Measurements from ENCODE around the gene VAV3. TPM values are rescaled to one million over a fixed set of nuclear protein-coding genes. Genes with fewer than 3 reads are reported as not detected.
A peak's percentile ranks its signal among the peaks of the same experiment; 100 is the strongest.

The VAV3 gene
- total RNA-seq, 4 donors from 2014 or later, result 44.1 to 123 (median 111) TPM

GRCh38 chr1:107941123-107941522 lies 23.9 kb downstream of the VAV3 start:
- H3K27ac ChIP-seq, result peak overlapping the region in 1 of 4 donors; percentile 19
- 79 to 87% methylated on average over 6 to 7 of the region's 7 CpGs for WGBS, 2 donors (ENCODE audit: low coverage in 1 of 2)
- H3K4me1 ChIP-seq, result peaks cover 0 to 8% (median 0%) of the 10 kb centered on the region in 4 donors
- no peak for TF ChIP-seq POLR2A (IDR thresholded peaks at IDR 0.05)
- no peak for TF ChIP-seq EP300 (IDR thresholded peaks at IDR 0.05; ENCODE audit: low read depth)
- no peak for TF ChIP-seq POLR2AphosphoS5 (IDR thresholded peaks at IDR 0.05)
- TF ChIP-seq CTCF (IDR thresholded peaks at IDR 0.05), result no peak
- no peaks in the 10 kb centered on the region for H3K9me3 ChIP-seq
- DNase-seq, result no peak
- in situ Hi-C loops (cut with MboI; ENCODE audit: low pct_ligation_motif_present in 1 of 4, low pct_unique_long_range_greater_than_20kb in 1 of 4, low sequenced_read_pairs in 3 of 4), result no loop called here
- intact Hi-C loops (cut with DNase I; ENCODE audit: low total_unique reads), result no loop called here
- H3K4me3 ChIP-seq, result no peak overlapping the region
- no peaks in the 10 kb centered on the region for H3K36me3 ChIP-seq
- H3K27me3 ChIP-seq, result no peaks in the 10 kb centered on the region

GRCh38 chr1:107940701-107941100 lies 24.3 kb downstream of the VAV3 start:
- H3K9me3 ChIP-seq, result no peaks in the 10 kb centered on the region
- TF ChIP-seq CTCF (IDR thresholded peaks at IDR 0.05), result no peak
- TF ChIP-seq POLR2AphosphoS5 (IDR thresholded peaks at IDR 0.05), result no peak
- no peak overlapping the region for H3K4me3 ChIP-seq
- no peaks in the 10 kb centered on the region for H3K36me3 ChIP-seq
- in situ Hi-C loops (cut with MboI; ENCODE audit: low pct_ligation_motif_present in 1 of 4, low pct_unique_long_range_greater_than_20kb in 1 of 4, low sequenced_read_pairs in 3 of 4), result no loop called here
- peaks cover 0 to 8% (median 0%) of the 10 kb centered on the region in 4 donors for H3K4me1 ChIP-seq
- no peaks in the 10 kb centered on the region for H3K27me3 ChIP-seq
- no peak for DNase-seq
- peak overlapping the region in 1 of 4 donors; percentile 19 for H3K27ac ChIP-seq
- intact Hi-C loops (cut with DNase I; ENCODE audit: low total_unique reads), result no loop called here

- no peak for DNase-seq
- Histone ChIP-seq H3K4me3 (no peak overlapping the region), H3K27me3 (no peaks in the 10 kb centered on the region), H3K36me3 (no peaks in the 10 kb centered on the region), H3K9me3 (no peaks in the 10 kb centered on the region), H3K27ac (no peak overlapping the region), H3K4me1 (peaks cover 0 to 8% (median 0%) of the 10 kb centered on the region in 4 donors)
- TF ChIP-seq EP300 (IDR thresholded peaks at IDR 0.05; ENCODE audit: low read depth), result no peak
- TF ChIP-seq CTCF (IDR thresholded peaks at IDR 0.05), result no peak
- TF ChIP-seq POLR2A (IDR thresholded peaks at IDR 0.05), result no peak
- TF ChIP-seq POLR2AphosphoS5 (IDR thresholded peaks at IDR 0.05), result no peak
- 72% methylated on average over 4 to 5 of the region's 5 CpGs for WGBS, 2 donors (ENCODE audit: low coverage in 1 of 2)
- intact Hi-C loops (cut with DNase I; ENCODE audit: low total_unique reads) (no loop called here), in situ Hi-C loops (cut with MboI; ENCODE audit: low pct_ligation_motif_present in 1 of 4, low pct_unique_long_range_greater_than_20kb in 1 of 4, low sequenced_read_pairs in 3 of 4) (no loop called here)
These were observed 24.9 kb downstream of the VAV3 start for GRCh38 chr1:107940017-107940577.

- intact Hi-C loops (cut with DNase I; ENCODE audit: low total_unique reads), result no loop called here
- Histone ChIP-seq H3K4me1 (peaks cover 0 to 8% (median 0%) of the 10 kb centered on the region in 4 donors), H3K36me3 (no peaks in the 10 kb centered on the region), H3K4me3 (no peak overlapping the region), H3K27me3 (no peaks in the 10 kb centered on the region), H3K27ac (no peak overlapping the region), H3K9me3 (no peaks in the 10 kb centered on the region)
- no peak for TF ChIP-seq POLR2A (IDR thresholded peaks at IDR 0.05)
- no peak for TF ChIP-seq EP300 (IDR thresholded peaks at IDR 0.05; ENCODE audit: low read depth)
- TF ChIP-seq POLR2AphosphoS5 (IDR thresholded peaks at IDR 0.05), result no peak
- no peak for TF ChIP-seq CTCF (IDR thresholded peaks at IDR 0.05)
- 92 to 96% methylated on average over 3 of the region's 3 CpGs for WGBS, 2 donors (ENCODE audit: low coverage in 1 of 2)
- DNase-seq, result no peak
- in situ Hi-C loops (cut with MboI; ENCODE audit: low pct_ligation_motif_present in 1 of 4, low pct_unique_long_range_greater_than_20kb in 1 of 4, low sequenced_read_pairs in 3 of 4), result no loop called here
These were observed 25.7 kb downstream of the VAV3 start for GRCh38 chr1:107939256-107939655.

All from transverse colon (tissue), 4 donors.